NCI-H1092 treated with DMSO at 0.1 percent for 48 hours (cell line): ENCODE measurements around the gene MYO1G.

Experiments used
- DNase-seq: peaks from one replicate; lab custom pipeline; 2025; lab: John Stamatoyannopoulos, UW

The MYO1G gene

GRCh38 chr7:44981035-44981706 is 2.4 kb upstream of the MYO1G start:
- no peak for DNase-seq

GRCh38 chr7:44980393-44981034 is 1.7 kb upstream of the MYO1G start:
- DNase-seq = no peak

- no peak for DNase-seq
Observed at GRCh38 chr7:44979481-44980392, 922 bp upstream of the MYO1G start.

- DNase-seq = peak; percentile 83
Observed at GRCh38 chr7:44977959-44978335, 868 bp downstream of the MYO1G start.

- no peak for DNase-seq
Observed at GRCh38 chr7:44977304-44977958, 1.4 kb downstream of the MYO1G start.

GRCh38 chr7:44976746-44977196 is 2.0 kb downstream of the MYO1G start:
- no peak for DNase-seq

- DNase-seq = no peak
Observed at GRCh38 chr7:44976040-44976745, 2.6 kb downstream of the MYO1G start.

GRCh38 chr7:44975331-44976039 is 3.3 kb downstream of the MYO1G start:
- DNase-seq = no peak

- DNase-seq = peak; percentile 28
Observed at GRCh38 chr7:44974549-44974948, 4.3 kb downstream of the MYO1G start.

GRCh38 chr7:44973610-44974401 is 5.0 kb downstream of the MYO1G start:
- DNase-seq = peak; percentile 11

- no peak for DNase-seq
Observed at GRCh38 chr7:44972562-44972961, 6.3 kb downstream of the MYO1G start.

GRCh38 chr7:44971902-44972441 is 6.8 kb downstream of the MYO1G start:
- peak; percentile 42 for DNase-seq

- no peak for DNase-seq
Observed at GRCh38 chr7:44971188-44971901, 7.5 kb downstream of the MYO1G start.

GRCh38 chr7:44970523-44971051 is 8.2 kb downstream of the MYO1G start:
- DNase-seq = no peak

GRCh38 chr7:44969701-44970522 is 8.9 kb downstream of the MYO1G start:
- no peak for DNase-seq

- no peak for DNase-seq
Observed at GRCh38 chr7:44969049-44969700, 9.6 kb downstream of the MYO1G start.
